IMR-90 (cell line): ENCODE measurements around the gene LRRC40.

Experiments
- BHLHE40 ChIP-seq: fragments of 150-350 bp; IDR thresholded peaks from 2 replicates; pipeline ENCODE4 v1.6.1; 2016; ENCODE audit warnings: mild to moderate bottlenecking, low read depth, low read length
- CEBPB ChIP-seq: IDR thresholded peaks from 2 replicates; pipeline ENCODE4 v1.6.1; 2012; ENCODE audit warnings: low read depth, low read length, improper control_type of control experiment
- MAZ ChIP-seq: IDR thresholded peaks from 2 replicates; pipeline ENCODE4 v1.6.1; 2012; ENCODE audit warnings: low read depth, mild to moderate bottlenecking, low read length, improper control_type of control experiment, moderate library complexity, borderline replicate concordance
- MXI1 ChIP-seq: IDR thresholded peaks from 2 replicates; pipeline ENCODE4 v1.6.1; 2012; ENCODE audit warnings: low read depth, mild to moderate bottlenecking, low read length, moderate library complexity, borderline replicate concordance
- POLR2A ChIP-seq: IDR thresholded peaks from 2 replicates; pipeline ENCODE4 v1.6.1; 2012; ENCODE audit warnings: mild to moderate bottlenecking, low read depth, low read length
- RAD21 ChIP-seq: IDR thresholded peaks from 2 replicates; pipeline ENCODE4 v1.6.1; 2012; ENCODE audit warnings: low read length, improper control_type of control experiment
- RCOR1 ChIP-seq: IDR thresholded peaks from 2 replicates; pipeline ENCODE4 v1.6.1; 2012; ENCODE audit warnings: mild to moderate bottlenecking, low read length, improper control_type of control experiment; ENCODE audit not compliant: insufficient replicate concordance
- RFX5 ChIP-seq: IDR thresholded peaks from 2 replicates; pipeline ENCODE4 v1.8.0; 2012; ENCODE audit warnings: low read depth, mild to moderate bottlenecking, low read length, moderate library complexity
- SMC3 ChIP-seq: fragments of 150-350 bp; IDR thresholded peaks from 2 replicates; pipeline ENCODE4 v1.6.1; 2016; ENCODE audit warnings: low read depth, mild to moderate bottlenecking, antibody characterized with exemption, low read length, moderate library complexity
- TF ChIP-seq, protein P1 (sequence below): conservative IDR thresholded peaks from 2 replicates; pipeline ENCODE4 v1.5.1; 2012; ENCODE audit warnings: mild to moderate bottlenecking, low read depth, low read length, improper control_type of control experiment
- TF ChIP-seq, protein P2 (sequence below): fragments of 150-350 bp; IDR thresholded peaks from 2 replicates; pipeline ENCODE4 v1.6.1; 2017; ENCODE audit warnings: mild to moderate bottlenecking, antibody characterized with exemption, low read length, low read depth
- TF ChIP-seq, protein P3 (sequence below): fragments of 150-350 bp; IDR thresholded peaks from 2 replicates; pipeline ENCODE4 v1.6.1; 2016; ENCODE audit warnings: low read depth, mild to moderate bottlenecking, low read length, moderate library complexity, borderline replicate concordance

DNA sequence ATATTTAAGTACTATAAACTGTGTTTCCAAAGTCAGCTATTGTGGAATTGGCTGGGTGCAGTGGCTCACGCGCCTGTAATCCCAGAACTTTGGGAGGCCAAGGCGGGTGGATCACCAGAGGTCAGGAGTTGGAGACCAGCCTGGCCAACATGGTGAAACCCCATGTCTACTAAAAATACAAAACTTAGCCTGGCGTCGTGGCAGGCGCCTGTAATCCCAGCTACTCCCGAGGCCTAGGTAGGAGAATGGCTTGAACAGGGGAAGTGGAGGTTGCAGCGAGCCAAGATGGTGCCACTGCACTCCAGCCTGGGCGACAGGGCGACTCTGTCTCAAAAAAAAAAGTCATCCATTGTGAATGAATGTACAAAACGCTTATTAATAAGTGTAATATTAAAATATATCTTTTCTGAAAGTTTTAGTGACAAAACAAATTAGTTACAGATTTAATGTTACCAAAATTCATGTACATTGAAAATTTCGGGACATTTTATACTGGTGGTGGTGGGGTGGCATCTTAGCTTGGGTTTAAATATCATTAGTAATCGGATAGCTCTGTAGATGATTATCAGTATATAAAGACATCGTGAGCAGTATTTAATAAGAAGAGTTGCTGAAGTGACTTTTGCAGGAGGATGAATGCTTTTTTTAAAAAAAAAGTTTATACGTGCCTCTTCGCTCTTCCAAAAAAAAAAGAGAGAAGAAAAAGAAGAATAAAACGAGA lies 15.3 kb upstream of the LRRC40 start:
- TF ChIP-seq, protein P1, sequence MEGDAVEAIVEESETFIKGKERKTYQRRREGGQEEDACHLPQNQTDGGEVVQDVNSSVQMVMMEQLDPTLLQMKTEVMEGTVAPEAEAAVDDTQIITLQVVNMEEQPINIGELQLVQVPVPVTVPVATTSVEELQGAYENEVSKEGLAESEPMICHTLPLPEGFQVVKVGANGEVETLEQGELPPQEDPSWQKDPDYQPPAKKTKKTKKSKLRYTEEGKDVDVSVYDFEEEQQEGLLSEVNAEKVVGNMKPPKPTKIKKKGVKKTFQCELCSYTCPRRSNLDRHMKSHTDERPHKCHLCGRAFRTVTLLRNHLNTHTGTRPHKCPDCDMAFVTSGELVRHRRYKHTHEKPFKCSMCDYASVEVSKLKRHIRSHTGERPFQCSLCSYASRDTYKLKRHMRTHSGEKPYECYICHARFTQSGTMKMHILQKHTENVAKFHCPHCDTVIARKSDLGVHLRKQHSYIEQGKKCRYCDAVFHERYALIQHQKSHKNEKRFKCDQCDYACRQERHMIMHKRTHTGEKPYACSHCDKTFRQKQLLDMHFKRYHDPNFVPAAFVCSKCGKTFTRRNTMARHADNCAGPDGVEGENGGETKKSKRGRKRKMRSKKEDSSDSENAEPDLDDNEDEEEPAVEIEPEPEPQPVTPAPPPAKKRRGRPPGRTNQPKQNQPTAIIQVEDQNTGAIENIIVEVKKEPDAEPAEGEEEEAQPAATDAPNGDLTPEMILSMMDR, result no peak
- TF ChIP-seq POLR2A (no peak), RCOR1 (no peak), MXI1 (no peak), RFX5 (no peak), CEBPB (no peak), MAZ (no peak), BHLHE40 (no peak), RAD21 (no peak), SMC3 (no peak)
- TF ChIP-seq, protein P2, sequence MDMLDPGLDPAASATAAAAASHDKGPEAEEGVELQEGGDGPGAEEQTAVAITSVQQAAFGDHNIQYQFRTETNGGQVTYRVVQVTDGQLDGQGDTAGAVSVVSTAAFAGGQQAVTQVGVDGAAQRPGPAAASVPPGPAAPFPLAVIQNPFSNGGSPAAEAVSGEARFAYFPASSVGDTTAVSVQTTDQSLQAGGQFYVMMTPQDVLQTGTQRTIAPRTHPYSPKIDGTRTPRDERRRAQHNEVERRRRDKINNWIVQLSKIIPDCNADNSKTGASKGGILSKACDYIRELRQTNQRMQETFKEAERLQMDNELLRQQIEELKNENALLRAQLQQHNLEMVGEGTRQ, result no peak
- TF ChIP-seq, protein P3, sequence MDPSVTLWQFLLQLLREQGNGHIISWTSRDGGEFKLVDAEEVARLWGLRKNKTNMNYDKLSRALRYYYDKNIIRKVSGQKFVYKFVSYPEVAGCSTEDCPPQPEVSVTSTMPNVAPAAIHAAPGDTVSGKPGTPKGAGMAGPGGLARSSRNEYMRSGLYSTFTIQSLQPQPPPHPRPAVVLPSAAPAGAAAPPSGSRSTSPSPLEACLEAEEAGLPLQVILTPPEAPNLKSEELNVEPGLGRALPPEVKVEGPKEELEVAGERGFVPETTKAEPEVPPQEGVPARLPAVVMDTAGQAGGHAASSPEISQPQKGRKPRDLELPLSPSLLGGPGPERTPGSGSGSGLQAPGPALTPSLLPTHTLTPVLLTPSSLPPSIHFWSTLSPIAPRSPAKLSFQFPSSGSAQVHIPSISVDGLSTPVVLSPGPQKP, result no peak
